K562 (cell line): ENCODE data around the gene LCN15. TPM values are rescaled to one million over a fixed set of nuclear protein-coding genes. Genes with fewer than 3 reads are reported as not detected.

Experiments used
- ATAC-seq: fragments of 200-7000 bp; cut with Tn5 transposase; 3 replicates; pipeline ENCODE4 v1.9.1; 2020; ENCODE audit warnings: moderate library complexity
- BruUV-seq: library from RNA; stranded (reverse); fragments of 400-500 nt; replicated peaks from 2 replicates; lab custom pipeline; 2021; lab: Mats Ljungman, UMichigan
- CTCF ChIA-PET: fragments of 300-600 bp; formaldehyde crosslinking; extraction: SDS; loops from one replicate; lab custom pipeline; 2021; ENCODE audit warnings: low intra/inter-chr PET ratio; lab: Yijun Ruan, JAX
- POLR2A ChIA-PET: fragments of 300-600, 350-650 bp; sonication (Branson Sonifier 250); formaldehyde crosslinking; extraction: SDS; loops from one replicate; lab custom pipeline; 2021; ENCODE audit warnings: antibody characterized with exemption, inconsistent platforms; lab: Yijun Ruan, JAX
- DNase-seq, 4 experiments: peaks; one replicate each; pipeline versions ENCODE4 v3.0.0 to v3.0.0-alpha.2; 2011 to 2018; ENCODE audit warnings: low spot score in 3 of 4, mixed read lengths in 3 of 4; ENCODE audit errors: extremely low read depth in 1 of 4
- FAIRE-seq: peaks from 2 replicates; lab custom pipeline; 2011; peaks lifted over from hg19 to GRCh38; lab: Jason Lieb, UNC
- H2AFZ ChIP-seq: 2 replicates; pipeline ENCODE4 v1.6.0; 2011; ENCODE audit warnings: low read depth, low read length, control low read depth, inconsistent platforms
- H3K27ac ChIP-seq: fragments of 200-600 bp; 3 replicates; pipeline ENCODE4 v1.8.0; 2011; ENCODE audit warnings: low read depth, mild to moderate bottlenecking, control low read depth, inconsistent platforms, low read length, moderate library complexity, mixed read lengths; ENCODE audit errors: extremely low read depth
- H3K27me3 ChIP-seq, 2 experiments: fragments of 300-600 bp in 1 of 2; 2 replicates in 1 of 2; 3 replicates in 1 of 2; pipeline versions ENCODE4 v1.6.0 to v1.8.0; 2011; ENCODE audit warnings: inconsistent platforms in 2 of 2, low read length in 2 of 2, mild to moderate bottlenecking in 1 of 2, mixed read lengths in 1 of 2, moderate library complexity in 1 of 2; ENCODE audit not compliant: control insufficient read depth in 2 of 2, insufficient read depth in 2 of 2
- H3K36me3 ChIP-seq: fragments of 300-600 bp; 3 replicates; pipeline ENCODE4 v1.8.0; 2011; ENCODE audit warnings: mild to moderate bottlenecking, low read length, inconsistent platforms; ENCODE audit not compliant: control insufficient read depth, insufficient read depth
- H3K4me1 ChIP-seq, 2 experiments: fragments of 200-600 bp in 1 of 2; replicated peaks in 1 of 2; 2 replicates in 1 of 2; 3 replicates in 1 of 2; pipeline versions ENCODE4 v1.5.1 to v1.8.0; 2011; ENCODE audit warnings: inconsistent platforms in 2 of 2, low read length in 2 of 2, mild to moderate bottlenecking in 1 of 2, mixed read lengths in 1 of 2, moderate library complexity in 1 of 2; ENCODE audit not compliant: control insufficient read depth in 2 of 2, insufficient read depth in 2 of 2
- H3K4me2 ChIP-seq: 2 replicates; pipeline ENCODE4 v1.6.1; 2011; ENCODE audit warnings: low read length, control low read depth, inconsistent platforms, mixed read lengths; ENCODE audit not compliant: insufficient read depth
- H3K4me3 ChIP-seq: fragments of 200-600 bp; sonication (generic), shearing (Covaris generic); 2 replicates; pipeline ENCODE4 v1.5.1; 2016; ENCODE audit warnings: control low read depth, inconsistent platforms
- H3K79me2 ChIP-seq: fragments of 200-600 bp; 3 replicates; pipeline ENCODE4 v1.8.0; 2011; ENCODE audit warnings: low read length, inconsistent platforms; ENCODE audit not compliant: control insufficient read depth, insufficient read depth
- H3K9ac ChIP-seq, 2 experiments: 2 replicates each; pipeline versions ENCODE4 v1.6.0 to v1.6.1; 2011; ENCODE audit warnings: low read depth in 2 of 2, low read length in 2 of 2, control low read depth in 1 of 2, inconsistent platforms in 1 of 2, mild to moderate bottlenecking in 1 of 2, mixed read lengths in 1 of 2; ENCODE audit not compliant: insufficient read depth in 1 of 2
- H3K9me1 ChIP-seq: one replicate; pipeline ENCODE4 v1.6.0; 2011; ENCODE audit warnings: inconsistent platforms, mild to moderate bottlenecking, low read length, moderate library complexity; ENCODE audit not compliant: control insufficient read depth, insufficient read depth
- H3K9me3 ChIP-seq: replicated peaks from 2 replicates; pipeline ENCODE4 v1.5.1; 2011; ENCODE audit warnings: low read depth, low read length, inconsistent platforms; ENCODE audit not compliant: control insufficient read depth, insufficient read depth
- H4K20me1 ChIP-seq: replicated peaks from 2 replicates; pipeline ENCODE4 v1.6.1; 2011; ENCODE audit warnings: low read length, inconsistent platforms, mixed read lengths; ENCODE audit not compliant: control insufficient read depth, insufficient read depth
- ADNP ChIP-seq: fragments of 200-800 bp; sonication (Bioruptor generic); IDR thresholded peaks from 2 replicates; pipeline ENCODE4 v1.6.1; 2016; ENCODE audit warnings: missing genetic modification characterization, missing compliant biosample characterization
- BCL6 ChIP-seq: fragments of 250-450 bp; sonication (Bioruptor Pico); IDR thresholded peaks from 2 replicates; pipeline ENCODE4 v1.4.0; 2020
- BCOR ChIP-seq: fragments of 450-650 bp; IDR thresholded peaks from 2 replicates; pipeline ENCODE4 v1.6.1; 2016
- CBFB ChIP-seq: sonication (generic); formaldehyde crosslinking; IDR thresholded peaks from 2 replicates; pipeline ENCODE4 v1.4.0; 2020; ENCODE audit warnings: mild to moderate bottlenecking, missing genetic modification reagents
- JUN ChIP-seq, 2 experiments: sonication (generic) in 1 of 2; formaldehyde crosslinking in 1 of 2; IDR thresholded peaks; 2 replicates each; pipeline versions ENCODE4 v1.6.1 to v1.8.0; 2012 to 2022; ENCODE audit warnings: borderline replicate concordance in 2 of 2, mild to moderate bottlenecking in 2 of 2, improper control_type of control experiment in 1 of 2, low read depth in 1 of 2, low read length in 1 of 2, missing genetic modification reagents in 1 of 2
- KDM1A ChIP-seq, 2 experiments: fragments of 450-650 bp; IDR thresholded peaks; 2 replicates each; pipeline ENCODE4 v1.6.1; 2016; ENCODE audit warnings: mild to moderate bottlenecking in 2 of 2
- KLF1 ChIP-seq: fragments of 450-650 bp; IDR thresholded peaks from 2 replicates; pipeline ENCODE4 v1.6.1; 2016; ENCODE audit warnings: missing genetic modification characterization, missing compliant biosample characterization
- SMARCA5 ChIP-seq: fragments of 450-650 bp; IDR thresholded peaks from 2 replicates; pipeline ENCODE4 v1.6.1; 2016
- TEAD4 ChIP-seq, 2 experiments: sonication (generic) in 1 of 2; formaldehyde crosslinking in 1 of 2; IDR thresholded peaks; 2 replicates each; pipeline versions ENCODE4 v1.6.1 to v1.8.0; 2012 to 2022; ENCODE audit warnings: borderline replicate concordance in 1 of 2, inconsistent platforms in 1 of 2, low read length in 1 of 2, mild to moderate bottlenecking in 1 of 2, missing genetic modification reagents in 1 of 2
- U2AF1 ChIP-seq: fragments of 200-400 bp; formaldehyde crosslinking; optimal IDR thresholded peaks from 2 replicates; pipeline ENCODE3; 2017; ENCODE audit warnings: mild to moderate bottlenecking, low read depth, low read length, moderate library complexity
- ZFP36 ChIP-seq: fragments of 150-350 bp; IDR thresholded peaks from 2 replicates; pipeline ENCODE4 v1.6.1; 2018; ENCODE audit warnings: low read length, low read depth; ENCODE audit not compliant: partially characterized antibody
- ZNF57 ChIP-seq: fragments of 450-650 bp; formaldehyde crosslinking; IDR thresholded peaks from 2 replicates; pipeline ENCODE4 v1.4.0; 2020; ENCODE audit warnings: mild to moderate bottlenecking, moderate library complexity
- WGBS: fragments of 100-300 bp; shearing (Covaris generic); methylation state at CpG from one replicate; pipeline ENCODE4 v1.1.6; 2016; ENCODE audit warnings: low coverage, mixed read lengths; ENCODE audit not compliant: insufficient coverage; ENCODE audit errors: missing lambda C conversion rate; 5-methylcytosine and 5-hydroxymethylcytosine counted together
- in situ Hi-C: fragments of 300-500 bp; cut with MboI; formaldehyde crosslinking; loops from 4 replicates; pipeline ENCODE4 v1.15.0; 2018; ENCODE audit warnings: inconsistent platforms, mixed read lengths
- intact Hi-C: fragments of 100-400 bp; cut with micrococcal nuclease; formaldehyde crosslinking; loops from 2 replicates; pipeline ENCODE4 v1.14.2; 2022
- polyA plus RNA-seq, 8 experiments: library from polyadenylated mRNA; depleted of rRNA in 4 of 8; stranded (reverse) in 5 of 8; unstranded in 3 of 8; fragments of >200 nt; fragmentation: Nextera tagmentation in 2 of 8; fragmentation: Illumina TruSeq in 1 of 8; extraction: Ambion mirVana in 2 of 8; extraction: Trizol in 1 of 8; gene quantifications; 2 replicates each; pipeline versions ENCODE4 v1.2.1 to v1.2.3, GENCODE V29; 2011 to 2014; ENCODE audit warnings: inconsistent platforms in 1 of 8, missing spikeins in 1 of 8
- total RNA-seq, 7 experiments: library from RNA; depleted of rRNA in 6 of 7; stranded (reverse); fragments of >200 nt in 6 of 7; fragmentation: Illumina TruSeq in 2 of 7; extraction: Trizol in 2 of 7; gene quantifications; 2 replicates each; pipeline versions ENCODE4 v1.2.1 to v1.2.3, GENCODE V29; 2011 to 2021; ENCODE audit warnings: low replicate concordance in 1 of 7
- TF ChIP-seq, protein P1 (sequence below): fragments of 450-650 bp; IDR thresholded peaks from 2 replicates; pipeline ENCODE4 v1.6.1; 2018; ENCODE audit warnings: mild to moderate bottlenecking, low read depth; ENCODE audit not compliant: partially characterized antibody

Gene LCN15
- total and polyA plus RNA-seq, 9 of the 15 experiments (the other 6 are each of a cell fraction or from before 2014, with no cell fraction given): 0.66 TPM; not detected in 8

DNA sequence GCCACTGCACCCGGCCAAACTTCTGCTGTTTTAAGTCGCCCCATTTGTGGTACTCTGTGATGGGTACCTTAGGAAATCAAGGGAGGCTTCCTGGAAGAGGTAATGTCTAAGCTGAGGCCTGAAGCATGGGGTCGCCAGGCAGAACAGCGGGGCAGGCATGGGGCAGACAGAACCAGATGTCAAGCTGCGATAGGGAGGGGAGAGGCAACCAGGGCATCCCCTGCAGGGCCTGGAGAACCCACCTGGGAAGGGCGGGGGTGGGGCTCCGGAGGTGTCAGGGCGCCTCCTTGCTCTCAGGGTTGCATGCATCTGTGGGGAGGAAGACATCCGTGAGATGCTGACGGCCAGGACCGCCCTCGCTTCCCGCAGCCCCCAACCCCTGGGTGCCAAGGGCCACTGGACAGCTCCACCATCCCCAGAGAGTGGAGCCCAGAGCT lies 2.8 kb downstream of the LCN15 start:
- in situ Hi-C loops (no loop called here), intact Hi-C loops (no loop called here)
- Histone ChIP-seq H3K27ac (no peak overlapping the region), H3K9me1 (no peaks in the 10 kb centered on the region), H3K4me2 (no peak overlapping the region), H3K4me3 (no peak overlapping the region), H3K27me3 (no peaks in the 10 kb centered on the region), H3K9me3 (no peaks in the 10 kb centered on the region), H2AFZ (no peak overlapping the region), H3K79me2 (no peaks in the 10 kb centered on the region), H4K20me1 (no peaks in the 10 kb centered on the region), H3K36me3 (no peaks in the 10 kb centered on the region), H3K9ac (peak overlapping the region in 1 of 2 experiments; percentile 76; a peak in 2 of 4 replicates), H3K4me1 (peaks cover 8 to 78% of the 10 kb centered on the region in 2 experiments; a peak in 4 of 5 replicates)
- ATAC-seq (no peak), FAIRE-seq (no peak), DNase-seq (peak in 1 of 4 experiments; percentile 42)
- ChIA-PET CTCF (no interaction called here), POLR2A (interaction anchor here (0.5 to 1.6 kb wide), 3 partner anchors 10 to 1209 kb away, joined by 3 to 6 read pairs (median 3); no protein-coding TSS in a partner anchor)
- no peak for TF ChIP-seq TEAD4 (IDR thresholded peaks at IDR 0.05; ENCODE audit: low read length)
- peak; percentile 68 for TF ChIP-seq TEAD4 (CRISPR knock-in tag; IDR thresholded peaks at IDR 0.05; ENCODE audit: borderline replicate concordance)
- peak; percentile 82 for TF ChIP-seq BCOR
- TF ChIP-seq SMARCA5: peak; percentile 4; the same call in 1 of the 2 replicates
- no peak for TF ChIP-seq KLF1 (tag)
- TF ChIP-seq JUN (IDR thresholded peaks at IDR 0.05; ENCODE audit: borderline replicate concordance, low read depth, low read length): no peak
- no peak for TF ChIP-seq JUN (CRISPR knock-in tag; IDR thresholded peaks at IDR 0.05; ENCODE audit: borderline replicate concordance)
- peak; percentile 89 for TF ChIP-seq ZFP36
- TF ChIP-seq, protein P1, sequence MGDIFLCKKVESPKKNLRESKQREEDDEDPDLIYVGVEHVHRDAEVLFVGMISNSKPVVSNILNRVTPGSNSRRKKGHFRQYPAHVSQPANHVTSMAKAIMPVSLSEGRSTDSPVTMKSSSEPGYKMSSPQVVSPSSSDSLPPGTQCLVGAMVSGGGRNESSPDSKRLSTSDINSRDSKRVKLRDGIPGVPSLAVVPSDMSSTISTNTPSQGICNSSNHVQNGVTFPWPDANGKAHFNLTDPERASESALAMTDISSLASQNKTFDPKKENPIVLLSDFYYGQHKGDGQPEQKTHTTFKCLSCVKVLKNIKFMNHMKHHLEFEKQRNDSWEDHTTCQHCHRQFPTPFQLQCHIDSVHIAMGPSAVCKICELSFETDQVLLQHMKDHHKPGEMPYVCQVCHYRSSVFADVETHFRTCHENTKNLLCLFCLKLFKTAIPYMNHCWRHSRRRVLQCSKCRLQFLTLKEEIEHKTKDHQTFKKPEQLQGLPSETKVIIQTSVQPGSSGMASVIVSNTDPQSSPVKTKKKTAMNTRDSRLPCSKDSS: no peak
- no peak for TF ChIP-seq CBFB (CRISPR knock-in tag)
- TF ChIP-seq KDM1A (IDR thresholded peaks at IDR 0.05): peak; percentile 44 to 53; a peak in 2 of 4 replicates
- no peak for TF ChIP-seq BCL6
- TF ChIP-seq ZNF57 (CRISPR knock-in tag): no peak
- TF ChIP-seq U2AF1: no peak
- TF ChIP-seq ADNP (tag): 0 out of 2 replicates have a peak, but pooled peaks have one; percentile 22
- 37% methylated on average over 5 of the region's 13 CpGs for WGBS
- BruUV-seq: no TSS peak
